CD4-positive, CD25-positive, alpha-beta regulatory T cell (primary cell): ENCODE data around the gene TBC1D19. TPM values are rescaled to one million over a fixed set of nuclear protein-coding genes. Genes with fewer than 3 reads are reported as not detected.

Experiments
- ATAC-seq, 2 donors: fragments of 150-1000 bp; cut with Tn5 transposase; one replicate each; pipeline ENCODE4 v1.10.0; 2021; ENCODE audit warnings: low read depth in 2 of 2, moderate number of reproducible peaks in 2 of 2, moderate library complexity in 1 of 2
- DNase-seq, 3 donors: peaks; one replicate each; pipeline versions ENCODE4 v3.0.0 to v3.0.0-alpha.2; 2012 to 2022; ENCODE audit warnings: mixed read lengths in 1 of 3
- H3K27ac ChIP-seq: one replicate; pipeline ENCODE4 v1.7.0; 2013; ENCODE audit warnings: mild to moderate bottlenecking, low read length; ENCODE audit not compliant: insufficient read depth, poor library complexity, severe bottlenecking
- H3K27me3 ChIP-seq: one replicate; pipeline ENCODE4 v1.7.0; 2013; ENCODE audit warnings: low read length; ENCODE audit not compliant: control insufficient read depth, insufficient read depth
- H3K36me3 ChIP-seq: one replicate; pipeline ENCODE4 v1.7.0; 2013; ENCODE audit warnings: mild to moderate bottlenecking, low read length, moderate library complexity; ENCODE audit not compliant: control insufficient read depth, insufficient read depth
- H3K4me1 ChIP-seq: 2 replicates; pipeline ENCODE4 v1.7.0; 2013; ENCODE audit warnings: mild to moderate bottlenecking, low read length; ENCODE audit not compliant: insufficient read depth, control insufficient read depth, poor library complexity, severe bottlenecking
- H3K4me3 ChIP-seq: one replicate; pipeline ENCODE4 v1.7.0; 2013; ENCODE audit warnings: low read depth, mild to moderate bottlenecking, low read length, moderate library complexity
- H3K9me3 ChIP-seq, 2 experiments: 1 replicate in 1 of 2; 2 replicates in 1 of 2; pipeline ENCODE4 v1.7.0; 2013; ENCODE audit warnings: low read length in 2 of 2, mild to moderate bottlenecking in 1 of 2, moderate library complexity in 1 of 2; ENCODE audit not compliant: control insufficient read depth in 2 of 2
- H3K27ac Mint-ChIP-seq, 3 donors: one replicate each; pipeline ENCODE4 v1.8.0; 2020 to 2022; ENCODE audit warnings: mild to moderate bottlenecking in 3 of 3, mixed read lengths in 3 of 3, moderate library complexity in 2 of 3
- H3K27me3 Mint-ChIP-seq: one replicate; pipeline ENCODE4 v1.8.0; 2022; ENCODE audit warnings: mild to moderate bottlenecking, mixed read lengths
- H3K36me3 Mint-ChIP-seq: one replicate; pipeline ENCODE4 v1.8.0; 2020; ENCODE audit warnings: mixed read lengths
- H3K4me1 Mint-ChIP-seq, 4 donors: one replicate each; pipeline ENCODE4 v1.8.0; 2020 to 2022; ENCODE audit warnings: mixed read lengths in 4 of 4, mild to moderate bottlenecking in 1 of 4
- H3K4me3 Mint-ChIP-seq, 4 donors: one replicate each; pipeline ENCODE4 v1.8.0; 2020 to 2022; ENCODE audit warnings: mild to moderate bottlenecking in 4 of 4, mixed read lengths in 4 of 4, moderate library complexity in 3 of 4
- H3K9me3 Mint-ChIP-seq, 7 donors: one replicate each; pipeline ENCODE4 v1.8.0; 2020 to 2022; ENCODE audit warnings: mixed read lengths in 7 of 7, mild to moderate bottlenecking in 3 of 7, moderate library complexity in 2 of 7
- polyA plus RNA-seq, 4 donors: library from polyadenylated mRNA; unstranded; fragments of 300-500 nt; fragmentation: Illumina TruSeq; gene quantifications; one replicate each; pipeline ENCODE4 v1.2.3, GENCODE V29; 2021
- total RNA-seq: library from RNA; stranded (reverse); gene quantifications from one replicate; pipeline ENCODE4 v1.2.3, GENCODE V29; 2022

Gene TBC1D19
- total and polyA plus RNA-seq, 5 donors from 2014 or later, result 3.1 to 7.8 (median 5.1) TPM

DNA sequence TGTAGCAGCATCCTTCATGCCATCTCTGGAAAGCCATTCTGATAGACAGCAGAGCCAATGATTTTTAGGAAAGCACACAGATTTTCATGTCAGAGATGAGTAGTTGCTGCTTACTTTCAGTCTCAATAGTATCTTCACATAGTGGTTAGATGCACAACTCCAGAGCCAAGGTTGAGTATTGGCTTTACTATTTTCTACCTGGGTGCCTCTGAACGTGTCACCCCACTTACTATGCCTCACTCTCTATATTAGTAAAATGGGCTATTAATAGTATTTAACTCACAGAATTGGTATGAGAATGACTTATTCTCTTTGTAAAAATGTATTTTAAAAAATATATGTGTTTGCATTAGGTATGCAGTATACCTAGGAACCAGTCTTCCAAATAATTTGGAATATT, 168.0 kb downstream of the TBC1D19 start:
- peaks cover 2 to 9% (median 4%) of the 10 kb centered on the region in 4 donors for H3K4me1 Mint-ChIP-seq
- no peaks in the 10 kb centered on the region for H3K27me3 Mint-ChIP-seq
- DNase-seq (no peak), ATAC-seq (no peak)
- Histone ChIP-seq H3K27me3 (no peaks in the 10 kb centered on the region), H3K36me3 (peaks cover 18% of the 10 kb centered on the region), H3K4me1 (peaks cover under 1% of the 10 kb centered on the region), H3K9me3 (no peaks in the 10 kb centered on the region), H3K4me3 (no peak overlapping the region), H3K27ac (no peak overlapping the region)
- no peak overlapping the region for H3K4me3 Mint-ChIP-seq
- peak overlapping the region in 1 of 3 donors; percentile 54 for H3K27ac Mint-ChIP-seq
- peaks cover 28% of the 10 kb centered on the region for H3K36me3 Mint-ChIP-seq
- peaks cover 0 to 2% (median 0%) of the 10 kb centered on the region in 7 donors for H3K9me3 Mint-ChIP-seq

DNA sequence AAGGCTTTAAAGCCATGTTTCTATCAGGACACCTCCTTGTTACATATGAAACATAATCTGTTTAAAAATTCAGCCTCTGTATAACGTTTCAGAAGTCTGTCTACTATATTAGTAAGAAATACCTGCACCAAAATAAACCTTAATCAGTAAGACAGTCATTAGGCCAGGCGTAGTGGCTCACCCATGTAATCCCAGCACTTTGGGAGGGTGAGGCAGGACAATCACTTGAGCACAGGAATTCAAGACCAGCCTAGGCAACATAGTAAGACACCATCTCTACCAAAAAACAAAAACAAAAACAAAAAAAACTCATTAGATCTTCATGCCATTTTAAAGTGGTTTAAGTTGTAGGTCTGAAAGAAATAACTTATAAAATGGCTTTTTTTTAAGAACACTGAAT, 169.3 kb downstream of the TBC1D19 start:
- Histone ChIP-seq H3K36me3 (peaks cover 18% of the 10 kb centered on the region), H3K27ac (no peak overlapping the region), H3K4me1 (no peaks in the 10 kb centered on the region), H3K27me3 (no peaks in the 10 kb centered on the region), H3K9me3 (no peaks in the 10 kb centered on the region), H3K4me3 (no peak overlapping the region)
- Mint-ChIP-seq H3K27ac (no peak overlapping the region), H3K27me3 (no peaks in the 10 kb centered on the region), H3K9me3 (peaks cover 0 to 2% (median 0%) of the 10 kb centered on the region in 7 donors), H3K36me3 (peaks cover 37% of the 10 kb centered on the region), H3K4me3 (no peak overlapping the region), H3K4me1 (peaks cover 3 to 8% (median 4%) of the 10 kb centered on the region in 4 donors)
- ATAC-seq (no peak), DNase-seq (no peak)

DNA sequence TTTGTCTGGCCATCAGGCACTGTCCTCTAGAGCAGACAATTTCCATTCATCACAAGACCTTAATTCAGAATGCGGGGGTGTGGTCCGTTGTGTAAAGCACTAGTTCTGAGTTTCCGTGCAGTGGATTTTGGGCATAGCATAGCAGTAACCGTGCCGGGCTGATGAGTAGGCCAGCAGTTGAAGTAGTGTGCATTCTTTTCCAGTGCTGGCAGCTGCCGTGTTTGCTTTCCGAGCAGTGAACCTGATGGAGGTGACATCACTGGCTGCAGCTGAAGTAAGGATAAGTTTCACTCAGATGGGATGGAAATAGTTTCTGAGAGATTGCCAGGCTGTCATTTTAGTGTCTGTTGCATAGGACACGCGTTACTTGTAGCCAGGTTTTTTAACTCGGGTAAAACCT, 169.7 kb downstream of the TBC1D19 start:
- Histone ChIP-seq H3K4me1 (no peaks in the 10 kb centered on the region), H3K27ac (no peak overlapping the region), H3K27me3 (no peaks in the 10 kb centered on the region), H3K36me3 (peaks cover 15% of the 10 kb centered on the region), H3K4me3 (no peak overlapping the region), H3K9me3 (no peaks in the 10 kb centered on the region)
- Mint-ChIP-seq H3K27ac (no peak overlapping the region), H3K36me3 (peaks cover 37% of the 10 kb centered on the region), H3K4me3 (no peak overlapping the region), H3K9me3 (peaks cover 0 to 2% (median 0%) of the 10 kb centered on the region in 7 donors), H3K4me1 (peaks cover 2 to 5% (median 4%) of the 10 kb centered on the region in 4 donors), H3K27me3 (no peaks in the 10 kb centered on the region)
- DNase-seq (no peak), ATAC-seq (no peak)

DNA sequence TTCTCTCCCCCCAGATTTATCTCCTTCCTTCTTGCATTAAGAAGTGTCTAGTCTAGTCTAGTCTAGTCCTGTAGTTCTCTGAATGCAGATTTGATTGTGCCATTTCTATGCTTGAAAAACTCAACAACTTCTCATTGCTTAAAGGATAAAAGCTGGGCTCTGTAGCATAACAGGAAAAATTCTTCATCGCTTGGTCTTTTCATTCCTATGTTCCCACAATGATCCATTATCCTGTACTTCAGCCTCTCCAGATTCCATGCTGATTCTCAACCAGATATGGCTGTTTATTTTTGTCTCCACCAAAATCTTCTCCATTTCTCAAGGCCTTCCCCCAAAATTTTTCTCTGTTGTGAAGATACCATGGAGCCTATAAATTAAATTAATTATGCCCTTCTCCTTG, 173.9 kb downstream of the TBC1D19 start:
- Mint-ChIP-seq H3K9me3 (peaks cover 0 to 3% (median 0%) of the 10 kb centered on the region in 7 donors), H3K36me3 (peaks cover 32% of the 10 kb centered on the region), H3K27ac (no peak overlapping the region), H3K4me1 (peaks cover 0 to 2% (median 0%) of the 10 kb centered on the region in 4 donors), H3K4me3 (no peak overlapping the region), H3K27me3 (no peaks in the 10 kb centered on the region)
- no peak overlapping the region for H3K27ac ChIP-seq
- no peak for DNase-seq
- H3K4me3 ChIP-seq, result no peak overlapping the region
- no peak for ATAC-seq
- peaks cover 8% of the 10 kb centered on the region for H3K36me3 ChIP-seq
- H3K4me1 ChIP-seq, result no peaks in the 10 kb centered on the region
- no peaks in the 10 kb centered on the region for H3K27me3 ChIP-seq
- H3K9me3 ChIP-seq, result no peaks in the 10 kb centered on the region

DNA sequence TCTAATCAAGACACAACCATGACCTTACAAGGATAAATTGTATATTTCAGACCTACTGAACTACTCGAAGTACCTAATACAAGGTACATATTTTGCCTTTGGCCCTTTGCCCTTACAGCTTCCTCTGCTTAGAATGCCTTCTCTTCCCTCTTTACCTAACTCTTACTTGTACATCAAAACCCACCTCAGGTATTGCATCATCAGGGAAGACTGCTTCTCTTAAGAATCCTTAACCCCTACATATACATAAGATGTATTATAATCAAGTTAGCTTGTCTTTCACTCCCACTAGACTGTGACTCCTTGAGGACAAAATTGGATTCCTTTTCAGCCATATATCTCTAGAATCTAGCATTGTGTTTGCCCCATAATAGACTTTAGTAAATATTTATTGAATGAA, 175.0 kb downstream of the TBC1D19 start:
- no peak overlapping the region for H3K4me3 ChIP-seq
- H3K27me3 ChIP-seq, result no peaks in the 10 kb centered on the region
- peaks cover 0 to 2% (median 0%) of the 10 kb centered on the region in 4 donors for H3K4me1 Mint-ChIP-seq
- peaks cover 4% of the 10 kb centered on the region for H3K36me3 ChIP-seq
- H3K27ac ChIP-seq, result no peak overlapping the region
- DNase-seq (no peak), ATAC-seq (no peak)
- peaks cover 32% of the 10 kb centered on the region for H3K36me3 Mint-ChIP-seq
- no peaks in the 10 kb centered on the region for H3K4me1 ChIP-seq
- H3K4me3 Mint-ChIP-seq, result no peak overlapping the region
- no peak overlapping the region for H3K27ac Mint-ChIP-seq
- H3K9me3 ChIP-seq, result no peaks in the 10 kb centered on the region
- no peaks in the 10 kb centered on the region for H3K27me3 Mint-ChIP-seq
- peaks cover 0 to 3% (median 0%) of the 10 kb centered on the region in 7 donors for H3K9me3 Mint-ChIP-seq

DNA sequence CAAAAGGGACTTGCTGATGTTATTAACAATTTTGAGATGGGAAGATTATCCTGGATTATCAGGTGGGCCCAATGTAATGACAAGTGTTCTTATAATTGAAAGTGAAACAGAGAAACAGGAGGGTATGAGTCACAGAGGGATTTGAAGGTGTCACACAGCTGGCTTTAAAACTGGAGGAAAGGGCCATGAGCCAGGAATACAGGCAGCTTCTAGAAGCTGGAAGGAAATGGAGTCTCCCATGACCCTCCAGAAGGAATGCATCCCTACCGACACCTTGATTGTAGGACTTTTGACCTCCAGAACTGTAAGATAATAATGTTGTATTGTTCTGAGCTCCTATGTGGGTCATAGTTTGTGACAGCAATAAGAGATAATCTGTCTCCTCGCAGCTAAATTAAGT, 178.8 kb downstream of the TBC1D19 start:
- Histone ChIP-seq H3K27me3 (no peaks in the 10 kb centered on the region), H3K36me3 (peaks cover 8% of the 10 kb centered on the region), H3K27ac (no peak overlapping the region), H3K4me1 (no peaks in the 10 kb centered on the region), H3K9me3 (no peaks in the 10 kb centered on the region), H3K4me3 (no peak overlapping the region)
- no peak for ATAC-seq
- peak in 1 of 3 donors; percentile 12 for DNase-seq
- Mint-ChIP-seq H3K9me3 (peaks cover 0 to 3% (median 0%) of the 10 kb centered on the region in 7 donors), H3K4me3 (no peak overlapping the region), H3K27me3 (no peaks in the 10 kb centered on the region), H3K36me3 (peaks cover 42% of the 10 kb centered on the region), H3K4me1 (no peaks in the 10 kb centered on the region), H3K27ac (no peak overlapping the region)

DNA sequence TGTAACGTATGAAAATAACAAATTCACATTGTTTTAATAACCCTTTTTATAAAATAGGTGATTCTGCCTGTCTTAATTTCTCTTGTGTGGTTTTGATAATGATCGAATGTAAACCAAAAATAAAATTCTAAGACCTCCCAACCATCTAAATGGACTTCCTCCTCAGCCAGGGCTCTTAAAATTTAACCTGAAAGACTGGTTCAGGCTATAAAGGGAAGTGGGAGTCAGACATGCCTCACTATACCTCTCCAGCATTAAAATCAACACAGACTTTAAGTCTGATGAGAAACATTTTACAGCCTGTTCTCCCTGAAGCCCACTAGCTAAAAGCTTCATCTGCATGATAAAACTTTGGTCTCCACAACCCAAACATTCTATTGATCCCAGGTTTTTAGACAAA, 179.2 kb downstream of the TBC1D19 start:
- no peaks in the 10 kb centered on the region for H3K4me1 ChIP-seq
- no peak overlapping the region for H3K4me3 ChIP-seq
- H3K36me3 Mint-ChIP-seq, result peaks cover 38% of the 10 kb centered on the region
- DNase-seq (no peak), ATAC-seq (no peak)
- no peaks in the 10 kb centered on the region for H3K9me3 ChIP-seq
- H3K9me3 Mint-ChIP-seq, result peaks cover 0 to 3% (median 0%) of the 10 kb centered on the region in 7 donors
- H3K4me1 Mint-ChIP-seq, result no peaks in the 10 kb centered on the region
- no peaks in the 10 kb centered on the region for H3K27me3 Mint-ChIP-seq
- H3K36me3 ChIP-seq, result peaks cover 8% of the 10 kb centered on the region
- no peak overlapping the region for H3K4me3 Mint-ChIP-seq
- H3K27me3 ChIP-seq, result no peaks in the 10 kb centered on the region
- H3K27ac ChIP-seq, result no peak overlapping the region
- no peak overlapping the region for H3K27ac Mint-ChIP-seq

DNA sequence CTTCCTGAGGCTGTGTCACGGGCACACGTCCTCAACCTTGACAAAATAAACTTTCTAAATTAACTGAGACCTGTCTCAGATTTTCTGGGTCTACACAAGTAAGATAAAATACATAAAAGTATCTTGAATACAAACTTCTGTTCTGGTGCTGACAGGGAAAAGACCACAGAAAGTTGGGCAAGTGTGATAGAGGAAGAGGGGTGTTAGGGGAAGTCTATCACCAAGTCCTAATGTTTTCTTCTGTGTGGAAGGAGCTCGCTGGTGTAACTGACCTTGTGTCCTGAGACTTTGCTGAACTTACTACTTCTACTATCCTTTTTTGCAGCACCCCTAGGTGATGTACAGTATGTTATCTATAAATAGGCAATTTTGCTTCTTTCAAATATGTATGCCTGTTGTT, 179.8 kb downstream of the TBC1D19 start:
- Histone ChIP-seq H3K9me3 (no peaks in the 10 kb centered on the region), H3K36me3 (peaks cover 8% of the 10 kb centered on the region), H3K4me3 (no peak overlapping the region), H3K27ac (no peak overlapping the region), H3K27me3 (no peaks in the 10 kb centered on the region), H3K4me1 (no peaks in the 10 kb centered on the region)
- Mint-ChIP-seq H3K9me3 (peaks cover 0 to 3% (median 0%) of the 10 kb centered on the region in 7 donors), H3K4me3 (no peak overlapping the region), H3K27me3 (no peaks in the 10 kb centered on the region), H3K4me1 (no peaks in the 10 kb centered on the region), H3K36me3 (peaks cover 32% of the 10 kb centered on the region), H3K27ac (no peak overlapping the region)
- no peak for ATAC-seq
- DNase-seq, result no peak
